DLD1 (cell line): ENCODE measurements around the gene RNF183.
"Not testable (repeated sequence)": the region's sequence is repeated elsewhere in the genome, so short reads cannot be mapped to it uniquely, and the experiment has no call there.

Source experiments
- in situ Hi-C: cut with HindIII; loops from 2 replicates; pipeline ENCODE4 v1.10.0; 2017; ENCODE audit warnings: low sequenced_read_pairs

The RNF183 gene

GRCh38 chr9:113317777-113318176, 14.6 kb upstream of the RNF183 start:
- in situ Hi-C loops = no loop called here

DNA sequence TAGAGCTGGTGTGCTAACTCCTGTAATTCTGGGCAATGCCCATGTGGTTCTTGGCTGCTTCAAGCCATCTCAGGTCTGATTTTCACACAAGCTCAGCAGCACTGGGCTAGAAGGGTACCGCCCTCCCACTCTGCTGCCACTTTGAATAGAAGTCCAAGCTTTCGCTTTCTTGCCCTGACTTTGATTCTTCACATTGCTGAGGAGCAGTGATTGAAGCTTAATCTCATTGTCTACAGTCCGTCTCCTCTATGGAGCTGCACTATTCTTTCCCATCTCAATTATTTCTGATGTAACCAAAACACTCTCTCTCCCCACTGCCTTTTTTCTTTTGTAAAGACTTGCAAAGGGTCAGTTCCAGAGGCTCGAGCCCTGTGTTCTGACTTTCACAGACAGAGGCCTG, 12.9 kb upstream of the RNF183 start:
- in situ Hi-C loops = no loop called here

GRCh38 chr9:113315231-113315630, 12.1 kb upstream of the RNF183 start:
- in situ Hi-C loops = no loop called here

DNA sequence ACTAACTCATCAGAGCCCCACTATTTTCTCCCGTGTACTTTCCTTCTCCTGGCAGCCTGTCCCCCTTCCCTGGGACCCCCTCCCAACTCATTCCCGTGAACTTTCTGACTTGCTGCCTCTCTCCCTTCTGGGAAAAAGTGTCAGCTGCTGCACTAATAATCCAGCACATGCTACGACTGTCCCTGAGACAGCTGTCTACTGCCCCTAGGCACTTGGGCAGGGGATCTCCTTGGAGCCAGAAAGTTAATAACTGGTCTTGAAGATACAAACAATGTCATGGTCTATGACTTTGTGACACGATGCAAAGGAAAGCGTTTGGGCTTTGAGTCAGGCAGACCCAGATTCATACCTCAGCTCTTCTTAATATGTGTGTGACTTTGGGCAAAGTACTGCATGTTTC, 10.1 kb upstream of the RNF183 start:
- in situ Hi-C loops = no loop called here

GRCh38 chr9:113311961-113312360, 8.8 kb upstream of the RNF183 start:
- in situ Hi-C loops = no loop called here

DNA sequence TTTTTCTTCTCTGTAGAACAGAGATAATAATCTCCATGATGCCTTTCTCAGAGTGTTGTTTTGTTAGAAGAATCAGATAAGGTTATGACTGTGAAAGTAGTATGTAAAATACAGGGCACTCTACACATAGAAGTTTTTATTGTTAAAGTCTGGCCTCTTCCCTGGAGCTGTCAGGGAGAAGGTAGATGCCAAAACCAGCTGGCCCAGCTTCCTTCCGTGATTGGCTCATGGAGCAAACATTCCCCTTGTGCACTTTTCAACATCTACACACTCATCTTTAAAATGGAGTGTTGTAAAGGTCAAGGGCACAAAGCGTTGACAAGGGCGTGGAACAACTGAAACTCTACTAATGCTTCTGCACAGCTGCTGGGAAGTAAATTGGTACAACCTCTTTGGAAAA, 7.4 kb upstream of the RNF183 start:
- in situ Hi-C loops = no loop called here

DNA sequence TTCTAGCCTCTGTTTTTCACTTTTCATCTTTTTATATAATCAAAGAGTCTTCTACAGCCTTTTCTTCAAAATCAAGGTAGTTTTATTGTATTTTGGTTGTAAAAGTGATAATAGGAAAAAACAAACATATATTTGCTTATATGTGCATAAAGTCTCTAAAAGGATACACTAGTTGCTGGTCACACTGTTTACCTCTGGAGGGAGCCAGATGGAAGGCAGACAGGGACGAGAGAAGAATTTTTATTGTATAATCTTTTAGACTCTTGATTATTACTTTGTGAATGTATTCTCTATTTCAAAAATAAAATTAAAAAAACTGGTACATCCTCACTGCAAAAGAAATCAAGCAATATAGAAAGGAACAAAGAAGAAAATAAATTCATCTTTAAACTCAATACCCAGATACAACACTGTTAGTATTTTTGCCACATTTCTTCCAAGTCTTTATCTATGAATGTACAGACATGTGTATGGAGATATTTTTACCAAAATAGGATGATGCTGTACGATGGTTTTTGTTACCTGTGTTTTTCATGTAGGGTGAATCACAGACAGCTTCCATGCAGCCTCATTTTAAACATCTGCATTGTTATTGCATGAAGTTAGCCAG, 6.1 kb upstream of the RNF183 start:
- in situ Hi-C loops = no loop called here

DNA sequence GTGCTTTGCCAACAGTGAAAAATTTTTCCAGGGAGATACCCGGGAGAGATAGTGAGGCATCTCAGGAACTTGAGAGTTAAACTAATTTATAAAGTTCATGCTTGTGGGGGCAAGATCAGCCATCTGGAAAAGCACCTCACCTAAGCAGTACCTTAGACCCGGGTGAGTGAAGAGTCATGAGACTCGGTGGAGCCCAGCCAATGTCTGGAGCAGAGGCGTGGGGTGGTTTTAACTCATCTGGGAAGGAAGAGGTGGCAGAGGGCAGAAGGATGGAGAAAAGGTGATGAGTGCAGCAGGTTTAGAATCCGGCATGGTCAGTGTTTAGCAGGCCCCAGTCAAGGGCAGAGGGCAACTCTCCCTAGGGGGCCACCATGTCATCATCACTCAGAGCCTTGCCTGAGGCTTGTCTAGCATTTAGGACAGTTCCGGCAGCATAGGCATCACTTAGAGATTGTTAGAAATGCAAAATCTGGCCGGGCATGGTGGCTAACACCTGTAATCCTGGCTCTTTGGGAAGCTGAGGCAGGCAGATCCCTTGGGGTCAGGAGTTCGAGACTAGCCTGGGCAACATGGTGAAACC, 4.3 kb upstream of the RNF183 start:
- in situ Hi-C loops = no loop called here

DNA sequence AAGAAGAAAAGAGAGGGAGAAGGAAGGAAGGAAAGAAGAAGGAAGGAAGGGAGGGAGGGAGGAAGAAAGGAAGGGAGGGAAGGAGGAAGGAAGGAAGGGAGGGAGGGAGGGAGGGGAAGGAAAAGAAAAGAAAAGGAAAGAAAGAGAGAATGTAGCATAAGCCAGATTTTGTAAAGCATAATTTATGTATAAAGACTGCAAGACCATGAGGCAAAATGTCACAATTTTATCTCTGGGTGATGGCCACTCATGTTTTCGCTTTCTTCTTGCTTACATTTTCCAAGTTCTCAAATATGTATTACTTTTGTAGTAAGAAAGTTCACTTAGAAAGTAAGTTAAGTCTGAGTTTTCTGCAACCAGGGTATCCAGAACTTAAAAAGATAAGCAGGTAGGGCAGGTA, 3.4 kb upstream of the RNF183 start:
- in situ Hi-C loops = no loop called here

DNA sequence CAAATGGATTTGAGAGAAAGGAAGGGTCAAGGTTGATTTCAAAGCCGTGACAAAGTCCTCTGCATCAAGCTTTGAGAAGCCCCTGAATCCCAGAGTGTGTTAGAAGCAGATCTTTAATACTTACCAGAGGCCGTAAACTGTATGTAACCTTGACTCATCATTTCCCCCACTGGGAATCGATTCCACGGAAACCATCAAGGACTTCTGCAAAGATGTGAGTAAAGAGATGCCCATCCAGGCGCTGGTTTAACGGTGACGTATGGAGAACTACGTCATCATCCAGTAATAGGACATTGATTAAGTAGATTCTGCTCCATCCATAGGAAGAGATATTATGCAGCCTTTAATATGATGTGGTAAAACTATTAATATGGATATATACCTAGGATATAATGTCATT, 1.6 kb downstream of the RNF183 start:
- in situ Hi-C loops = no loop called here

- in situ Hi-C loops = no loop called here
Measured at GRCh38 chr9:113299800-113300292, 3.3 kb downstream of the RNF183 start.

DNA sequence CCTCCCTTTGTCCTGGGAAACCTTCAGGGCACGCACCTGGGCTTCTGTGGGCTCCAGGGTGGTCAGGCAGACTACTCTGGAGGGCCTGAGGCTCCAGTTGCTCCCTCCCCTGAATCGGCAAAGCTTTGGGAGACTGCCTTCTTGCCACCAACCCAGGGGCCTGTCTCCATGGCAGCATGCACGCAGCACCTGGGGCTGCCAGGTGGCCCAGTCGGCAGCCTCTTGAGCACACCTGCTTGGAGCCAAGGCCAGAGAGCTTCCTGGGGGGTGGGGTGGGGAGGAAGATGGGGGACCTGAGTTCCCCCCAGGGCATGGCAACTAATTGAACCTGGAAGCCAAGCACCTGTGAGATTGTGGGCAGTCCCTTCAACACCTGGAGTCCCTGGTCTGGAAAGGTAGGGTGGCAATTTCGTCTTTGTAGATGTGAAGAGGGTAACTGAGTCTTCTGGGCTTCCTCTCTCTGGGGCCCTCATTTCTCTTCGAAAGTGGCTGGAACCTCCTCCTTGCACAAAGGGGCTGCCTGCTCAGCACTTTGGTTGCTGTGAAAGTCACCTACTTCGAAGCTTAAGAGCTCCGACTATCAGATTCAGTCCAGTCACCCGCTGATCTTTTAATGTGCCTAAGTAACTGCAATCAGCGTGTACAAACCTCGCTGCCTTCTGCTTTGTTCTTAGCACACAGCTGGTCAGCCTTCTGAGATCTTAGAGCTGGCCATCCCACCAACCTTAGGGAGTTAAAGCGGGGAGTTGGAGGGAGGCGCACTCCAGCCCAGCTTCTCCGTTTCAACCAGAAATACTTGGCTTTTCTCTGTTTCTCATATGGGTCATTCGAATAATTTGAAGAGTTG, 4.0 kb downstream of the RNF183 start:
- in situ Hi-C loops = no loop called here

GRCh38 chr9:113298311-113298710, 4.9 kb downstream of the RNF183 start:
- in situ Hi-C loops = no loop called here

DNA sequence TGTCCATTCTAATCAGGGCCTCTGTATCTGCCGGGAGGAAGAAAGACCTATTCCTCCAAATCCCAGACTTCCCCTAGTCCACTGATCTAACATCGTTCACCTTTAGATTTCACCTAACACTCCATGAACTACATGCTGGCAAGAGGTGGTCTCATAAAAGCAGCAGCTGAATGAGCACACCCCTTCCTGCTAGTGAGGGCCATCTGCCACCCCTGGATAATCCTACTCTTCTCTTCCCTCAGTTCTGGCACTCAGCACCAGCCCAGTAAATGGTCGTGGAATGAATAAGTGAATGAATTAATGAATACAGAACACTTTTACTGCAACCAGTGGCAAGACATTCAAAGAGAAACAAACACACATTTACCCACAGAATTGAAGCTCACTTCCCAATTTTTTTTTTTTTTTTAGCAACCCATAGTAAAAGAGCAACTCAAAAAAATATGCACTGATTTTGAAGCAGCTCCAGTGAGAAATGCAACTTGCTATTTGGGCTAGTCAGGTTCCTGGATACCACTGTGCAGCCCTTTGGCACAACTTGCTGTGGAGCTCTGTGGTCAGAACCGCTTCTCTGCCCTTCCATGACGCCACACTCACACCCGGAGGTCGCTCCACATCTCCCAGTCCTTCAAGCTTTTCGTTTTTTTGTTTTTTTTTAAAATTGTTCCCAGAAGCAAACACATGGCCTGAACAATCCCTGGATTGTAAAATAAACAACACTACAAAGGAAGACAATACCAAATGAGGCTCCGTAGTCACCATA, 6.2 kb downstream of the RNF183 start:
- in situ Hi-C loops = no loop called here

- in situ Hi-C loops = not testable (repeated sequence)
Measured at GRCh38 chr9:113296247-113296646, 6.9 kb downstream of the RNF183 start.

DNA sequence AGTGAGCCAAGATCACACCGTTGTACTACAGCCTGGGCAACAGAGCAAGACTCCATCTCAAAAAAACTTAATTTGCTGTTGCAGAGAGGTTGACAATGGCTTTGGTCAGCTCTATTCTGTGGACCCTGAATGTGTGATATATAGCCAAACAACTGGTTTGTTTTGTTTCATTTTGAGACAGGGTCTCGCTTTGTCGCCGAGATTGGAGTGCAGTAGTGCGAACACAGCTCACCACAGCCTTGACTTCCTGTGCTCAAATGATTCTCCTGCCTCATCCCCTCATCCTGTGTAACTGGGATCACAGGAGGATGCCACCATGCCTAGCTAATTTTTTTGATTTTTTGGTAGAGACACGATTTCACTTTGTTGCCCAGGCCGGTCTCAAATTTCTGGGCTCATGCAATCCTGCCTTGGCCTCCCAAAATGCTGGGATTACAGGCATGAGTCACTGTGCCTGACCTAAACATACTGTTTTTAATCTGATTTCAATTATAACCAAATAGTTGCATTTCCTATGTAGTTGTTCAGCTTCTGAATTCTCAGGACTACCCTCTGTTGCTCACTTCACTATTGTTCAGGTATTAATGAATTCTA, 9.8 kb downstream of the RNF183 start:
- in situ Hi-C loops = no loop called here

GRCh38 chr9:113290052-113290607, 13.0 kb downstream of the RNF183 start:
- in situ Hi-C loops = no loop called here

- in situ Hi-C loops = no loop called here
Measured at GRCh38 chr9:113289091-113289490, 14.1 kb downstream of the RNF183 start.

DNA sequence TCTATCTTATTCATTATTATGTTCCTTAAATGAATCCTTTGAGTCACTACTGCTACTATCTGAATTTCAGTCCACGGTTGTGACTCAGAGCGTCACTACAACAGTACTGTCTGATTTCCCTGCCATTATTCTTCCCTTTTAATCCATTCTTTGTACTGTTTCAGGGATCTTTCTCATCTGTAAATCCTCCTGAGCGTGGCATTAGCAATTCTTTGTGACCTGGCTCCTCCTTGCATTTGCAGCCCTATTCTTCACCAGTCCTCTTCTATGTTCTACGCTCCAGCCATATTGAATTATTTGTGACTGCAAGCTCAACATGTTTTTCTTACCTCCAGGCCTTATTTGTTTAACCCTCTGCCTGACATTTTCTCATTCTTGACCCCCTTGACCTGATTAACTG, 21.8 kb downstream of the RNF183 start:
- in situ Hi-C loops = no loop called here

- in situ Hi-C loops = no loop called here
Measured at GRCh38 chr9:113278840-113279239, 24.3 kb downstream of the RNF183 start.
